ENCODE data around the gene LSM2.

The LSM2 gene

DNA sequence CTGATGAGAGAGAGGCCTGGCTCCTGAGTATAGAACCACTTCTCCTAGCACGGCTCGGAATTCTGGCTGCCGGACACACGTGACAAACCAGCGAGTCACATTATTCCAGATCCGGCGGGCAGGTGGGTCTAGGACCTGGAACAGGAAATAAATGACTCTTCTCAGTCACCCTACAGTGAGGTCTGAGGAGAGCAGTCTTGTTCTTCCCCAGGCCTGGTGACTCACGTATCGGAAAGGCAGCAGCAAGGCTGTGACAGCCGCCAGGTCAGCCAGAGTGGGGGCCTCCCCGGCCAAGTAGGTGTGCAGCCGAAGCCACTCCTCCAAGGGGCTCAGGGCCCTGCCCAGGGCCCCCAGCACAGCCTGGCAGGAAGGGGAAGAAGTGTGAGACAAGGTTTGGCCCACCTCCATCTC is 14.0 kb downstream of the LSM2 start:
- no peak for DNase-seq (ENCODE audit: low spot score)
- TF ChIP-seq, protein P1, sequence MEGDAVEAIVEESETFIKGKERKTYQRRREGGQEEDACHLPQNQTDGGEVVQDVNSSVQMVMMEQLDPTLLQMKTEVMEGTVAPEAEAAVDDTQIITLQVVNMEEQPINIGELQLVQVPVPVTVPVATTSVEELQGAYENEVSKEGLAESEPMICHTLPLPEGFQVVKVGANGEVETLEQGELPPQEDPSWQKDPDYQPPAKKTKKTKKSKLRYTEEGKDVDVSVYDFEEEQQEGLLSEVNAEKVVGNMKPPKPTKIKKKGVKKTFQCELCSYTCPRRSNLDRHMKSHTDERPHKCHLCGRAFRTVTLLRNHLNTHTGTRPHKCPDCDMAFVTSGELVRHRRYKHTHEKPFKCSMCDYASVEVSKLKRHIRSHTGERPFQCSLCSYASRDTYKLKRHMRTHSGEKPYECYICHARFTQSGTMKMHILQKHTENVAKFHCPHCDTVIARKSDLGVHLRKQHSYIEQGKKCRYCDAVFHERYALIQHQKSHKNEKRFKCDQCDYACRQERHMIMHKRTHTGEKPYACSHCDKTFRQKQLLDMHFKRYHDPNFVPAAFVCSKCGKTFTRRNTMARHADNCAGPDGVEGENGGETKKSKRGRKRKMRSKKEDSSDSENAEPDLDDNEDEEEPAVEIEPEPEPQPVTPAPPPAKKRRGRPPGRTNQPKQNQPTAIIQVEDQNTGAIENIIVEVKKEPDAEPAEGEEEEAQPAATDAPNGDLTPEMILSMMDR (IDR thresholded peaks at IDR 0.05; ENCODE audit: extremely low read depth, insufficient read depth, missing control alignments), result no peak
- in situ Hi-C loops (cut with MboI; ENCODE audit: low pct_unique_long_range_greater_than_20kb, low sequenced_read_pairs, unreplicated experiment), result no loop called here

DNA sequence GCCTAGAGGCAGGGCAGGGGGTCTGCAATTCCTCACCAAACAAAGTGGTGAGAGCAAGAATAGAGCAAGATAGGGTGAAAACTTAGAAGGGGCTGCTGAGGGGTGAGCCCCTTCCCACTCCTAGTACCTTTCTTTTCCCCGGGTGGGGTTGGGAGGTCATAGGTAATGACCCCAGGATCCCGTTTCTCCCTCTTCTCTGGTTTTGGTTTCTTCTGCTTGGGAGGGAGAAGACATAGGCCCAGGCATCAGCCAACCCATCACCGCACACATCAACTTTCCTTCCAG is 14.7 kb downstream of the LSM2 start:
- DNase-seq (ENCODE audit: low spot score), result no peak
- in situ Hi-C loops (cut with MboI; ENCODE audit: low pct_unique_long_range_greater_than_20kb, low sequenced_read_pairs, unreplicated experiment), result no loop called here
- TF ChIP-seq, protein P1 (IDR thresholded peaks at IDR 0.05; ENCODE audit: extremely low read depth, insufficient read depth, missing control alignments), result no peak

GRCh38 chr6:31791324-31792089 is 15.3 kb downstream of the LSM2 start:
- TF ChIP-seq, protein P1 (IDR thresholded peaks at IDR 0.05; ENCODE audit: extremely low read depth, insufficient read depth, missing control alignments), result peak; percentile 66
- DNase-seq (ENCODE audit: low spot score), result peak; percentile 65
- in situ Hi-C loops (cut with MboI; ENCODE audit: low pct_unique_long_range_greater_than_20kb, low sequenced_read_pairs, unreplicated experiment), result no loop called here

GRCh38 chr6:31785475-31785874 is 21.3 kb downstream of the LSM2 start:
- DNase-seq (ENCODE audit: low spot score), result no peak
- TF ChIP-seq, protein P1 (IDR thresholded peaks at IDR 0.05; ENCODE audit: extremely low read depth, insufficient read depth, missing control alignments), result no peak
- in situ Hi-C loops (cut with MboI; ENCODE audit: low pct_unique_long_range_greater_than_20kb, low sequenced_read_pairs, unreplicated experiment), result no loop called here

- no peak for DNase-seq (ENCODE audit: low spot score)
- in situ Hi-C loops (cut with MboI; ENCODE audit: low pct_unique_long_range_greater_than_20kb, low sequenced_read_pairs, unreplicated experiment), result no loop called here
- TF ChIP-seq, protein P1 (IDR thresholded peaks at IDR 0.05; ENCODE audit: extremely low read depth, insufficient read depth, missing control alignments), result no peak
These were observed 22.5 kb downstream of the LSM2 start for GRCh38 chr6:31784098-31784925.

DNA sequence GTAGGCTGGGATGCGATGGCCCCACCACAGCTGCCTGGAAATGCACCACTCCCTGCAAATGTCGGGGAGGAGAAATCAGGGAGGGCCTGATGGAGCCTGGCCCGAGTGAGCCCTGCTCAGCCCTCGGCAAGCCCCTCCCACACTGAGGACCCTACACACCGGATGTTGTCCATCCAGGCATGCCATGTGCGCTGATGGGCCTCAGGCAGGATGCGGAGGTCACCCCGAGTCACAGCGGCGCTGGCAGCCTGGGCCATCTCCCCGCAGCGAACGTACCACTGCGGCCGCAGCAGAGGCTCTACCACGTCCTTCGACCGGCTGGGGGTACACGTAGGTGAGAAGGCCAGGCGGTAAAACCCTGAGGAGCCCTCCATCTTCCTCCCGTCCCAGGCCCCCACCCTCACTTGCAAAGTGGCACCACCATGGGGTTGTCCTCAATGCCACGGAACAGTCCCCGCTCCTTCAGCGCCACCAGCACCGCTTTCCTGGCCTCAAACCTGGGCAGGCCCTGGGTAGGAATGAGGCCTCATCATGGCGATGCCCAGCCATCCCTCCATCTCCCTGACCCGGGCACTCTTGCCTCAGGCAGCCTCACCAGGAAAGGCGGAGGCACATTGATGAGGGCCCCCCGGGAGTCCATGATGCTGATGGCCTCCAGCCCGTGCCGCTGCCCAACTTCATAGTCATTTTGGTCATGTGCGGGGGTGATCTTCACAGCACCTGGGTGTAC is 24.5 kb downstream of the LSM2 start:
- TF ChIP-seq, protein P1 (IDR thresholded peaks at IDR 0.05; ENCODE audit: extremely low read depth, insufficient read depth, missing control alignments), result no peak

More for the DNA sequence above, 24.5 kb downstream of the LSM2 start:
- DNase-seq (ENCODE audit: low spot score), result no peak
- in situ Hi-C loops (cut with MboI; ENCODE audit: low pct_unique_long_range_greater_than_20kb, low sequenced_read_pairs, unreplicated experiment), result no loop called here

Data from GM13977 (cell line).